ENCODE results near the gene C22orf31.

C22orf31 gene

DNA sequence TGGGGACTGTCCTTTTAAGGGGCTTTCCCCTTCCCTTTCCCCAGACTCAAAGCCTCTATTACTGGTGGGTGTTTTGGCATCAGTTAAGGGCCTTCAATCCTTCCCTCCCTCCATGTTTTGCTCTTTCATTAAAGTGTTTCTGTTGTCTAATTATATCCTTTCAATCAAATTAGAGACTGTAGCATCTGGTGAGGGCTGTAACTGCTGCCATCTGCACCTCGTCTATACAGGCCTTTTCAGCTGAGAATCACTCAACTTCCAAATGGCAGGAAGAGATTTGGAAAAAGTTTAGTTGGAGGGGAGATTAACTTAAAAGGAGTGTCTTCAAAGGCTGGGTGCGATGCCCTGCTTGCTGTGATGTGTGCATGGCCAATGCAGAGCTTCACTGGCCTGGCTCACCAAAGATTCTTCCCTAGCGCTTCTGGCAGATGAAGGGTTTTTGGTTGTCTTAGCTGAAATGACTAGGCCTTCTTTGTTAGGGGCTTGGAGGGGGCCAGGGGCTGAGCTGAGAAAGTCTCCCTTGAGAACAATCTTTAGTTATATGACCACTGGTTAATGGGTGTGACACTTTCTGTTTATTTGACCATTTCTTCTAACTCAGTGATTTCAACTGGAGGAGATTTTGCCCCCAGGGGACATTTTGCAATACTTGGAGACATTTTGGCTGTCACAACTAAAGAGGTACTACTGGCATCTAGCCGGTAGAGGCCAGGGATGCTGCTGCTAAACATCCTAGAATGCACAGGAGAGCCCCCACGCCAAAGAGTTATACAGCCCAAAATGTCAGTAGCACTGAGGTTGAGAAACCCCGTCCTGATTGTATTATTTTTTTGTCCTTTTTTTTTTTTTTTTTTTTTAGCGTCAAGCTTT lies 18.7 kb upstream of the C22orf31 start:
- Histone ChIP-seq H3K36me3 (ENCODE audit: control insufficient read depth, insufficient read depth, low read length) (no peaks in the 10 kb centered on the region), H3K4me3 (replicated peaks; ENCODE audit: low read depth, low read length) (no peak overlapping the region), H3K27me3 (replicated peaks; ENCODE audit: control insufficient read depth, insufficient read depth, low read length) (no peaks in the 10 kb centered on the region)
- TF ChIP-seq, protein P1, sequence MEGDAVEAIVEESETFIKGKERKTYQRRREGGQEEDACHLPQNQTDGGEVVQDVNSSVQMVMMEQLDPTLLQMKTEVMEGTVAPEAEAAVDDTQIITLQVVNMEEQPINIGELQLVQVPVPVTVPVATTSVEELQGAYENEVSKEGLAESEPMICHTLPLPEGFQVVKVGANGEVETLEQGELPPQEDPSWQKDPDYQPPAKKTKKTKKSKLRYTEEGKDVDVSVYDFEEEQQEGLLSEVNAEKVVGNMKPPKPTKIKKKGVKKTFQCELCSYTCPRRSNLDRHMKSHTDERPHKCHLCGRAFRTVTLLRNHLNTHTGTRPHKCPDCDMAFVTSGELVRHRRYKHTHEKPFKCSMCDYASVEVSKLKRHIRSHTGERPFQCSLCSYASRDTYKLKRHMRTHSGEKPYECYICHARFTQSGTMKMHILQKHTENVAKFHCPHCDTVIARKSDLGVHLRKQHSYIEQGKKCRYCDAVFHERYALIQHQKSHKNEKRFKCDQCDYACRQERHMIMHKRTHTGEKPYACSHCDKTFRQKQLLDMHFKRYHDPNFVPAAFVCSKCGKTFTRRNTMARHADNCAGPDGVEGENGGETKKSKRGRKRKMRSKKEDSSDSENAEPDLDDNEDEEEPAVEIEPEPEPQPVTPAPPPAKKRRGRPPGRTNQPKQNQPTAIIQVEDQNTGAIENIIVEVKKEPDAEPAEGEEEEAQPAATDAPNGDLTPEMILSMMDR (IDR thresholded peaks at IDR 0.05; ENCODE audit: insufficient read depth, low read length, poor library complexity, severe bottlenecking): no peak
- DNase-seq (ENCODE audit: extremely low read depth, insufficient read length): no peak

DNA sequence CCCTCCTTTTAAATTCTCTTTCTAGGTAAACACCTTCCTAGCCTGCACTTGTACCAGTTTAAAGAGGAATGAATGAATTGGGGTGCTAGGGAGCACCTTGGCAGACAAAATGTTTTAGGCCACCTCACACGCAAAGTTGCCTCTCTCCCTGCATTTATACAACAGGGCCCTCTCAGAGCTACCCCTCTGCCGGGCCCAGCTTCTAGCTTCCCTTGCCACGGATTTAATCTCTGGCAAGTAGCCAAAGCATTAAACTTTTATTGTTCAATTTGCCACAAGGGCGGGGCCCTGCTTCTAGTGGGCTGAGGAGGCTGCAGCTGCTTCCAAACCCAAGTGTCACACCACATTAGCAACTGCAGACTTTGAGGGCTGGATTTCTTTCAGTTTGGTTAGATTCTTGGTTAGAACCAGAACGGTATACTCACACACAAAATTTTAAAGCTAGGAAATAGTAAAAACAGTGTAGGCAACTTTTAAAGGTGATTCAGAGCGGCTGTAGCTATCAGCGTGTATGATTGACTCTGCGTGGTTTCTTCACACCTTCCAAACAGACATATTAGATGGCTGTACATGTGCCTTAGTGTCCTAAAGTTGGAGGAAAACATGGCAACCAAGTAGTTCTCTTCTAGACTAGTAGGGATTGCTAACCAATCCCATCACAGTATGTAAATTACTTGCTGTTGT lies 17.7 kb upstream of the C22orf31 start:
- H3K36me3 ChIP-seq (ENCODE audit: control insufficient read depth, insufficient read depth, low read length): no peaks in the 10 kb centered on the region
- no peaks in the 10 kb centered on the region; the same call in 1 of the 2 replicates for H3K27me3 ChIP-seq (replicated peaks; ENCODE audit: control insufficient read depth, insufficient read depth, low read length)
- no peak for DNase-seq (ENCODE audit: extremely low read depth, insufficient read length)
- TF ChIP-seq, protein P1 (IDR thresholded peaks at IDR 0.05; ENCODE audit: insufficient read depth, low read length, poor library complexity, severe bottlenecking): no peak
- no peak overlapping the region for H3K4me3 ChIP-seq (replicated peaks; ENCODE audit: low read depth, low read length)

DNA sequence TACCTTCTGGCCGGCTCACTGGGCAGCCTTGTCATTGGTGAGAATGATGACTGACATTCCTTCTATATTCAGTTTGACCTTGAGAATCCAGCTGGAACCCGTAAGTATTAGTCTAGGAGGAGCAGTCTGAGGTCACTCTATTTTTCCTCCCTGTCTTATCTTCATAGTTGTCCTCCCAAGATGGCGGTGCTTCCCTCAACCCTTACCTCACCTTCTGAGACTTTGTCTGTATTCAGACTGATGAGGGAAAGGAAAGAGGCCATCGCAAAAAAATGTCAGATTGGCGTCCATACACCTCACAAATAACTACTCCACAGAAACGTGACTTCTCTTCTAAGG lies 17.2 kb upstream of the C22orf31 start:
- TF ChIP-seq, protein P1 (IDR thresholded peaks at IDR 0.05; ENCODE audit: insufficient read depth, low read length, poor library complexity, severe bottlenecking): no peak
- no peak for DNase-seq (ENCODE audit: extremely low read depth, insufficient read length)
- H3K4me3 ChIP-seq (replicated peaks; ENCODE audit: low read depth, low read length): no peak overlapping the region
- H3K27me3 ChIP-seq (replicated peaks; ENCODE audit: control insufficient read depth, insufficient read depth, low read length): no peaks in the 10 kb centered on the region; the same call in 1 of the 2 replicates
- H3K36me3 ChIP-seq (ENCODE audit: control insufficient read depth, insufficient read depth, low read length): no peaks in the 10 kb centered on the region

- TF ChIP-seq, protein P1 (IDR thresholded peaks at IDR 0.05; ENCODE audit: insufficient read depth, low read length, poor library complexity, severe bottlenecking): no peak
- no peak overlapping the region for H3K4me3 ChIP-seq (replicated peaks; ENCODE audit: low read depth, low read length)
- no peak for DNase-seq (ENCODE audit: extremely low read depth, insufficient read length)
- no peaks in the 10 kb centered on the region for H3K36me3 ChIP-seq (ENCODE audit: control insufficient read depth, insufficient read depth, low read length)
- no peaks in the 10 kb centered on the region; the same call in 1 of the 2 replicates for H3K27me3 ChIP-seq (replicated peaks; ENCODE audit: control insufficient read depth, insufficient read depth, low read length)
Observed at GRCh38 chr22:29078036-29078868, 16.6 kb upstream of the C22orf31 start.

GRCh38 chr22:29074276-29074772 lies 12.7 kb upstream of the C22orf31 start:
- TF ChIP-seq, protein P1 (IDR thresholded peaks at IDR 0.05; ENCODE audit: insufficient read depth, low read length, poor library complexity, severe bottlenecking): no peak
- Histone ChIP-seq H3K4me3 (replicated peaks; ENCODE audit: low read depth, low read length) (no peak overlapping the region), H3K27me3 (replicated peaks; ENCODE audit: control insufficient read depth, insufficient read depth, low read length) (no peaks in the 10 kb centered on the region; the same call in 1 of the 2 replicates), H3K36me3 (ENCODE audit: control insufficient read depth, insufficient read depth, low read length) (no peaks in the 10 kb centered on the region)
- no peak for DNase-seq (ENCODE audit: extremely low read depth, insufficient read length)
